ENCODE measurements around the gene SHH.
A peak's percentile ranks its signal among the peaks of the same experiment; 100 is the strongest.

Gene SHH

GRCh38 chr7:155762036-155762435 is 50.2 kb downstream of the SHH start:
- DNase-seq = no peak

DNA sequence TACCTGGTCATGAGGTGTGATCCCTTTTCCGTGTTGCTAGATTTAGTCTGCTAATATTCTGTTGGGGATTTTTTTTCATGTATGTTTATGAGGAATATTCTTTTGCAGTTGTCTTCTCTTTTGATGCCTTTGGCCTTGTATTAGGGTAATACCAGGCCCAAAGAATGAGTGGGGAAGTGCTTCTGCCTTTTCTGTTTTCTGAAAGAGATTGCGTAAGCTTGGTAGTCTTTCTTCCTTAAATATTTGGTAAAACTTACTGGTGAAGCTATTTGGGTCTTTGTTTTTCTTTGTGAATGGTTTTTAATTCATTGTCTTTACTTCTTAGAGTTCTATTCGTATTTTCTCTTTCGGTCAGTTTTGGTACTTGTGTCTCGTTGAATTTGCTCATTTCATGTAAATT is 51.1 kb downstream of the SHH start:
- no peak for DNase-seq

DNA sequence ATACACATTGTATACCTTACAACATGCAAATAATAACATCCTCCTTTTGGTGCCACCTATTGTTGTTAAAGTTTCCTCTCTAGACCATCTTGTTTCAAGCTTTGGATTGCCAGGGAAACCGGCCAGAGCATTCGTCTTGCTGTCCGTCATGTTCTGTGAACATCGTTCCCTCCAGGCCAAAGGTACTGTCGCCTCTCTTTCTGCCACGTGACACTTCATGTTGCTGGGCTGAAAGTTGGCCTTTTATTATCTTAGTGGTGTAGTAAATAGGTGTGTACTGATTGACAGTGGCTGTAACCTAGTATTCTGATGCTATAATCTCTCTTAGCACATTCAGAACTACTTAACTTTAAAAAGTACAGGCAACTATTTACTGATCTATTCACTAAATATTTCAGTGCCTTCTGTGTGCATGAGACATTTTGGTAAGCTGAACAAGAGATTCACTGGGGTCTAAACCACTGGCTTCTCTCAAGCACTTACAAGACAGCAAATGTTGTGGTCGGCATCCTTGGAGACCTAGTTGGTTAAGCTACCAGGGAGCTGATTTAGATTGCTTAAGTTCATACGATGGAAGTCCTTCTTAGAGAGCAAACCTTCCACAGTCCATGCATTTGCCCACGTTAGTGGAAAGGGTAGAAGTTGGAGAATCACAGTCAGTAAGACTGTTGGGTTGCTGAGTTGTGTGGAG is 52.4 kb downstream of the SHH start:
- DNase-seq = no peak

DNA sequence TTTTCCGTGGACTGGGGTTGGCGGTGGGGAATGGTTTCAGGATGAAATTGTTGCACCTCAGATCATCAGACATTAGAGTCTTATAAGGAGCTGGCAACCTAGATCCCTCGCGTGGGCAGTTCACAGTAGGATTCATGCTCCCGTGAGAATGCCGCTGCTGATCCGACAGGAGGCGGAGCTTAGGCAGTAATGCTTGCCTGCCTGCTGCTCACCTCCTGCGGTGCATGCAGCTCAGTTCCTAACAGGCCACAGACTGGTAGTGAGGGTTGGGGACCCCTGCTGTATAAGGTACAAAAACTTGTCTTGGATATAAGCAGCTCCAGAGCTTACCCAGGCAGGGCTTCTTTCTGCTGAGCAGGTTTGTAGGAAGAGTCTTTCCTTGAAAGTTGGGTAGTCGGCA is 53.9 kb downstream of the SHH start:
- DNase-seq = no peak

DNA sequence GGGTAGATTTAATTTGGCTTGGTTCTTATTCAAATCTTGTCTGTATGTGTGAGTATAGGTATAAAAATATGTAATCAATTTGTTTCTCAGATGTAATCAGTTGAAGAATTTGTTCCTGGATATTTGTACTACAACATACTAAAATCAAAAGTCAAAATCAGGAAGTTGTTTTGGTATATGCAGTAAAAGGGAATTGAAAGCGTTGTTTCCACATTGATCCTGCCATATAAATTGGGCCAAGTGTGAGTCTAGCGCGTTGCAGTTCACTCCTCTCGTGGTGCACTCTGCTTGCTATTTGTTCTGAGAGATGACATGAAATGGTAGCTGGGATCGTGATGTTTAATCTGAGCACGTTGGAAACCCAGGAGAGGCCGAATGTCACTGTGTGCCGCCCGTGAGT is 55.9 kb downstream of the SHH start:
- no peak for DNase-seq

- DNase-seq = no peak
Measured at GRCh38 chr7:155755026-155755425, 57.2 kb downstream of the SHH start.

DNA sequence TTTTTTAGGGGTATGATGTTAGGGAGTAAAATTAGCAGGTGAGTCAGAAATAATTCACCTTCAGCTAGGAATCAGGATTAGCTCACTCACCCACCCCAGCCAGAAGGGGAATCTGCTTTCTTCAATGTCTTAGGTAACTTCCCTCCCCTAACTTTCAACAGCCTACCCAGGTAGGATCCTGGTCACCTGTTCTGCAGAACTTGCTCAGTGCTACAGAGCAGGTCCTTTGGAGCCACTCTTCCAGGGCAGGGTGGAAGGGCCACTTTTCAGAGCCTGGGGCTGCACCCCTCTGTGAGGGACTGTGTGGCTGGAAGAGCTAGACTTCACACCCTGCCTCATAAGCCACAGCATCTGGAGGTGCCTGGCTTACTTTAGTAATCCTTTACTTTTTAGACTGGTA is 58.1 kb downstream of the SHH start:
- no peak for DNase-seq

GRCh38 chr7:155753446-155753965 is 58.8 kb downstream of the SHH start:
- peak; percentile 71 for DNase-seq

DNA sequence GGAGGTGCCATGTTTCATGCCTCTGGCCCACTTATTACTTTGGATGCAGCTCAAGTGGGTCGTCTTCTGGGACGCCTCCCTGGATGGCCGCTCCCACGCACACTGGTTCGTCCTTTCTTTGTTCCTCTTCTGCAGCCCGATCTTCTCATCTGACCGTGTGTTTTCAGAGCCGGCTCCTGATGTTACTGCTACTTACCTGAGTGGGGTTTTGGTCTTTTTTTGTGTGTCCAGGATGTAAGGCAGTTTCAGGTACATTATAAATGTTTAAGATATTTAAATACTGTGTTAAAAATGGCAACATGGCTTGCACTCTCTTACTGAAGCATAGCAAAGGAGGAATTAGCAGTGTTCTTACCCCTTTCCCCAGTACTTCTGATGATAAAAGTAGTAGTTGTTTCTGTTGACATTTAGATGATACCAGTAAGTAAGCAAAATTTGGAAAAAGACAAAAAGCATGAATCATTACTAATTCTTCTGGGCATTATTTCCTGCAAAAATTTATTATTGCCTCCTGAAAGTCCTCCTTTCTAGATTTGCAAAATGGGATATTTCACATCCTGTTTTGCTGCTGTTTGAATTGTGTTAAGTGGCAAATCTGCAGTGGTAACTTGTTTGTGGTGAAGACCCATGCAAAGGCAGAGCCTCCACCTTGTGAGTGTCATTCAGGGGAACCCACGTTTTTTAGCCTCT is 59.4 kb downstream of the SHH start:
- no peak for DNase-seq

DNA sequence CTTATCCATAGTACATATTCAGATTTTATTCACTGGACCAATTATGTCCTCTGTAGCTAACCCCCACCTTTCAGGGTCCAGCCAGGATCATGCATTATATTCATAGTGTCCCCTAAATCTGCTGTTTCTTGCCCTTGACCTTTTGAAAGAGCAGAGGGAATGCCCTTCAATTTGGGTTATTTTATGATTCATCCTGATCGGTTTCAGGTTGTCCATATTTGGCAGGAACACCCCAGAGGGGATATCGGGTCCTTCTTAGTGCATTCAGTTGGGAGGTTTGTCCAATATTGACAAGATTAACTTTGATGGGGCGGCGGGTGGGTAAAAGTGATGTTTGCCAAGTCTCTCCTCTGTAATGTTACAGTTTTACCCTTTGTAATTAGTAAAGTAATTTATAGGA is 60.9 kb downstream of the SHH start:
- no peak for DNase-seq

DNA sequence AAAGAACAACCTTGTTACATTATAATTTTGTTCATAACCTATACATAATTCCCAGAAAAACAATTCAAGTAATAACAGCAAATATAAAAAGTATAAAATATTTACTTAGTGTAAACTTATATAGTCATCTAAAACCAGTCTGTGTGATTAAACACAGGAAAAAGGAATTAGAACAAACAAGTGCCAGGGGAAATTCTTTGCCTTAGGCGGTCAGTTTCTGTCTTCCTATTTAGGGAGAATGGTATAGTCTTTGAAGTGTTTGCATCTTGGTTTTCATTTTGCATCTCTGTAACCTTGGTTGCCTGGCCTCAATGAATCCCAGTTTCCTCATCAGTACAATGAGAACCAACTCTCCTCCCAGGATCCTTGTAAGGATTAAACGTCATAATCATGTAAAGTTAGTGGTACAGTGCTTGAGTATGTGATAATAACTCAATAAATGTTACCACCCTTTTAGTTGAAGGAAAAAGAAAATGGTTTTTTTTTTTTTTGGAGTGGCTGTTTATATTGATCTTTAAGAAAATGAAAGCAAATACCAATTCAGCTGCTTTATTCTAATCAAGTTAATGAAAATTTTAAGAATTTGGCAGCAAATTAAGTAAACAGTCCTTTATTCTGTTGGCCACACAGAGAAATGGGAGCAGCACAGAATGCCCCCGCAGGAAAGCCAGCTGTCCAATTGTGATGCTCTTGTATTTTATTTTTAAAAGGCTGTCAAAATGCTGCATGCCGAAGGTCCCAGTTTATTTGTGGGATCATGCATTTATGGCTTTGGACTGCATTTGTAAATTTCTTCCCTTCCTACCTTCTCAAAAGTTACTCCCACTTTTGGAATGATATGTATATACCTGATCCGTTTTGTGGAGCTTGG is 61.8 kb downstream of the SHH start:
- DNase-seq = no peak
